Activated T-helper 1 cell treated with anti-CD3 and anti-CD28 coated beads, Interleukin-12 subunit alpha, Interleukin-12 subunit beta, Interleukin-2, Interleukin-4 antibody, amounts not matched to agents 30 ng/mL and 10 ng/mL and 1 ng/mL, durations not matched to agents 14 hours and 24 hours and 36 hours (primary cell): Measurements from ENCODE around the gene SH3BGR. TPM values are rescaled to one million over a fixed set of nuclear protein-coding genes. Genes with fewer than 3 reads are reported as not detected.
"Not testable (repeated sequence)": the region's sequence is repeated elsewhere in the genome, so short reads cannot be mapped to it uniquely, and the experiment has no call there.

Experiments used
- DNase-seq: peaks from one replicate; pipeline ENCODE4 v3.0.0; 2021; ENCODE audit warnings: low spot score
- H3K27ac Mint-ChIP-seq: one replicate; pipeline ENCODE4 v1.8.0; 2021; ENCODE audit warnings: mild to moderate bottlenecking, mixed read lengths
- H3K27me3 Mint-ChIP-seq: one replicate; pipeline ENCODE4 v1.8.0; 2022; ENCODE audit warnings: mild to moderate bottlenecking, moderate library complexity, mixed read lengths; ENCODE audit not compliant: insufficient read depth
- H3K36me3 Mint-ChIP-seq: one replicate; pipeline ENCODE4 v1.8.0; 2021; ENCODE audit warnings: low read depth, mixed read lengths
- H3K4me1 Mint-ChIP-seq: one replicate; pipeline ENCODE4 v1.8.0; 2021; ENCODE audit warnings: low read depth, mixed read lengths
- H3K4me3 Mint-ChIP-seq: one replicate; pipeline ENCODE4 v1.8.0; 2021; ENCODE audit warnings: mild to moderate bottlenecking, moderate library complexity, mixed read lengths
- H3K9me3 Mint-ChIP-seq: one replicate; pipeline ENCODE4 v1.8.0; 2021; ENCODE audit warnings: mixed read lengths
- intact Hi-C: fragments of 100-400 bp; cut with micrococcal nuclease; formaldehyde crosslinking; loops from one replicate; pipeline ENCODE4 v1.15.1; 2024
- total RNA-seq: library from RNA; stranded (reverse); gene quantifications from 2 replicates; pipeline ENCODE4 v1.2.3, GENCODE V29; 2022

Gene SH3BGR
- total RNA-seq, result 0.73 and 1.7 TPM in 2 replicates

GRCh38 chr21:39451332-39452206 lies at the start of gene SH3BGR:
SH3BGR (plus strand) TSS chr21:39451970; CDS start chr21:39452097, 127 bp downstream.
- intact Hi-C loops, result no loop called here
- no peaks in the 10 kb centered on the region for H3K9me3 Mint-ChIP-seq
- peaks cover 8% of the 10 kb centered on the region for H3K27me3 Mint-ChIP-seq
- no peaks in the 10 kb centered on the region for H3K36me3 Mint-ChIP-seq
- no peak within 1 kb of the TSS for H3K4me3 Mint-ChIP-seq
- no peak within 1 kb of the TSS for H3K27ac Mint-ChIP-seq
- DNase-seq, result no peak
- no peaks in the 10 kb centered on the region for H3K4me1 Mint-ChIP-seq

DNA sequence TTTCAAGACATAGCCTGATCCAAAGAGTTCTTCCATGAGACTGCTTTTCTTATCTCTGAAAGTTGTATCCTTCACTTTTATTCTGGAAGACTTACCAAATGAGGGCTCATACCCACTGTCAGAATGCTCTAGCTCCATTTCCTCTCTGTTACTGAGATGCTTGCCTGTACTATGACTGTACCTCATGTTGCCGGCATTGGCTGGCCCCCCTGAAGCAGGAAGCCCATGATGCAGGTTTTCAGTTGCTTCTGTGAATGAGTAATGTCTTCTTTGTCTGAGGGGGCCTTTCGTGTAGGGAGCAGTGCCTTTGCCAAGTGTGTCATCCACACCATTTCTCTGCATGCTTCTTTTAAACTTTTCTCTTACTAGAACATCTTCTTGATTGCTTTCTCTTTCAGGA lies 45.7 kb upstream of the SH3BGR start:
- Mint-ChIP-seq H3K27ac (no peak overlapping the region), H3K4me1 (no peaks in the 10 kb centered on the region), H3K36me3 (peaks cover 20% of the 10 kb centered on the region), H3K4me3 (no peak overlapping the region), H3K9me3 (peaks cover 8% of the 10 kb centered on the region), H3K27me3 (no peaks in the 10 kb centered on the region)
- intact Hi-C loops, result no loop called here
- no peak for DNase-seq

GRCh38 chr21:39419204-39419603 lies 32.6 kb upstream of the SH3BGR start:
- H3K9me3 Mint-ChIP-seq, DNase-seq, intact Hi-C loops, H3K27ac Mint-ChIP-seq, H3K36me3 Mint-ChIP-seq, H3K4me1 Mint-ChIP-seq, H3K4me3 Mint-ChIP-seq, H3K27me3 Mint-ChIP-seq: not testable (repeated sequence)

- intact Hi-C loops, result no loop called here
- Mint-ChIP-seq H3K9me3 (no peaks in the 10 kb centered on the region), H3K27ac (no peak overlapping the region), H3K4me3 (no peak overlapping the region), H3K4me1 (no peaks in the 10 kb centered on the region), H3K27me3 (no peaks in the 10 kb centered on the region), H3K36me3 (no peaks in the 10 kb centered on the region)
- no peak for DNase-seq
These were observed 29.1 kb upstream of the SH3BGR start for GRCh38 chr21:39422527-39423241.

GRCh38 chr21:39429445-39429844 lies 22.3 kb upstream of the SH3BGR start:
- DNase-seq, result no peak
- Mint-ChIP-seq H3K36me3 (no peaks in the 10 kb centered on the region), H3K27ac (no peak overlapping the region), H3K4me3 (no peak overlapping the region), H3K27me3 (peaks cover 10% of the 10 kb centered on the region), H3K4me1 (no peaks in the 10 kb centered on the region), H3K9me3 (no peaks in the 10 kb centered on the region)
- intact Hi-C loops, result no loop called here

DNA sequence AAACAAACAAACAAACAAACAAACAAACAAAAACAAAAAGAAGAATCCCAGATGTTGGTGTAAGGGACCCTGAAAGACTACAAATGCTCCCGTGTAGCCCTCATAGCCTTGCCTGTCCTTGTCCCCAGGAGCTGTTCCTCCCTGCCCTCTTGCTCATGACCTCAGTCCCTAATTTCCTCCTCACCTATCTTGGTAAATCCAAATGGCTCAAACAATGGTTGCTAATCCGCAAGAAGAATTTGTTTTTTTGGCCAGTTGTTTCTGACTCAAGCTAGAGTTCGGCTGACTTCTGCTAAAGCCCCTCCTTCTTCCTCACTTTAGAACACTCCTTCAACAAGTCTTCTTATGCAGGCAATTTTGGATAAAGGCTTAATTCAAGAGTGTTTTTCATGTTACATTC lies 21.8 kb upstream of the SH3BGR start:
- intact Hi-C loops, result no loop called here
- peaks cover 10% of the 10 kb centered on the region for H3K27me3 Mint-ChIP-seq
- DNase-seq, result no peak
- H3K27ac Mint-ChIP-seq, result no peak overlapping the region
- H3K9me3 Mint-ChIP-seq, result no peaks in the 10 kb centered on the region
- H3K4me3 Mint-ChIP-seq, result no peak overlapping the region
- H3K4me1 Mint-ChIP-seq, result no peaks in the 10 kb centered on the region
- H3K36me3 Mint-ChIP-seq, result no peaks in the 10 kb centered on the region

DNA sequence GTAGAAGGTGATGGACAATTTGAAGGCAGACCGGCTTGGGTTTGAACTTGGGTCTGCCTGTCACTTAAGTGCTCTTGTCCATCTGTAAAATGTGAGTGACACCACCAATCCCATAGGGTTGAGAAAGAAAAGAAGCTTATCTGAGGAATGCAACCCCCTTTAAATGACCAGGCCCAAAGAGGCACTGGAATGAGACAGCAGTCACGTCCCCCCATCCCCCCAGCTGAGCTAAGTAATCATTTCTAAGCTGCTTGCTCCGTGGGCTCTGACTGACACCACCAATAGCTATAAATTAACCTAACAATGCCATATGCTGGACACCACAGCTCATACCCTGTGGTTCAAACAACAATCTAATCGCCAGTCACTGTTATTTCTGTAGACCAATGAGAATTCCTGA lies 21.3 kb upstream of the SH3BGR start:
- Mint-ChIP-seq H3K4me1 (no peaks in the 10 kb centered on the region), H3K27me3 (peaks cover 10% of the 10 kb centered on the region), H3K27ac (no peak overlapping the region), H3K9me3 (no peaks in the 10 kb centered on the region), H3K36me3 (no peaks in the 10 kb centered on the region), H3K4me3 (no peak overlapping the region)
- intact Hi-C loops, result no loop called here
- DNase-seq, result no peak

DNA sequence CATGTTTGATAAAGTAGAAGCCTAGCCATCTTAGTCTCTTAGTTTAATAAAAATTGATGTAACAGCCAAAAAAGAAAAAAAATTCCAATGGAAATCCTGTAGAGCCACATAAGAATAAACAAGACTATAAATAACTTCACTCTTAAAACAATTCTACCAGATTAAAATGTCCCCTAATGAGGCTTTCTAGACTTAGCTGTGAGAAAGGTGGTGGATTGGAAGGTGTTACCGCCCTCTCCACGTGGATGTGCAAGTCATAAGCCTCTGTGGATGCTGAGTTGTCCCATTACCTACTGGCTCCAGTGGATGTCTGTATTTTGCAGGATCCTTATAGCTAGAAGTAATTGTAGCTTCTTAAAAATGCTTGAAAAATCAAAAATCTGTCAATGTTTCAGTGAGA lies 20.8 kb upstream of the SH3BGR start:
- no peaks in the 10 kb centered on the region for H3K4me1 Mint-ChIP-seq
- intact Hi-C loops, result no loop called here
- H3K9me3 Mint-ChIP-seq, result no peaks in the 10 kb centered on the region
- no peak overlapping the region for H3K27ac Mint-ChIP-seq
- no peaks in the 10 kb centered on the region for H3K36me3 Mint-ChIP-seq
- peaks cover 12% of the 10 kb centered on the region for H3K27me3 Mint-ChIP-seq
- no peak for DNase-seq
- H3K4me3 Mint-ChIP-seq, result no peak overlapping the region

DNA sequence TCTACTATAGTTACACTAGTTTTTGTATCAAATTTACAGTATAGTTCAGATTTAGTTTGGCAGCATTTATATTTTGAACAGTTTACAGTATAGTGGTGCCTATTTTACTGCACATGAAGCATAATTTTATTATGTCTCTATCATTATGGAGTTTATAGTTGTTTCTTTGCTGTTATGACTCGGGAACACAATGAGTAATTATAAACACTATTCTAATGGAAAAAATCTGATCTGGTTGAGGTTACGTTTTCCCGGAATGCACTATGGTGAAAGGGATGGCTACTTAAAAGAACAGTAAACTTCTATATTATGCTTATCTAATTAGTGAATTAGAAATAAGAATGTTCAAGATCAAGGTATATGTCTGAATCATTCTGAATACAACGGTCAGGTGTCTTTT lies 16.8 kb upstream of the SH3BGR start:
- Mint-ChIP-seq H3K4me1 (no peaks in the 10 kb centered on the region), H3K36me3 (no peaks in the 10 kb centered on the region), H3K9me3 (no peaks in the 10 kb centered on the region), H3K27ac (no peak overlapping the region), H3K4me3 (no peak overlapping the region), H3K27me3 (peaks cover 29% of the 10 kb centered on the region)
- no peak for DNase-seq
- intact Hi-C loops, result no loop called here

DNA sequence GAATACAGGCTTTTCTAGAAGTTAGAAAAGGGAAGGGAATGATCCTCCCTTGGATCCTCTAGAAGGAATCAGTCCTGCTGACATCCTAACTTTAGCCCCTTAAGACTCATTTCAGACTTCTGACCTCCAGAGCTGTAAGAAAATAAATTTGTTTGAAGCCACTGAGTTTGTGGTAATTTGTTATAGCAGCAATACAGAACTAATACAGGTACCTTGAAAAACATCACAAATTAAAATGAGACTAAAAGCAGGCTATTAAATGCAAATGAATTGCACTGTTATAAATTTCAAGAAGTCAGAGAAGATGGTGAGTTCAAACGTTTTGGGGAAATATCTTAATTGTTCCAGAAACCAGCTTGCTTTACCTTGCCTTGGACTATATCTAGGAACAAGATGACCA lies 12.5 kb upstream of the SH3BGR start:
- H3K4me1 Mint-ChIP-seq, result no peaks in the 10 kb centered on the region
- intact Hi-C loops, result no loop called here
- H3K36me3 Mint-ChIP-seq, result no peaks in the 10 kb centered on the region
- H3K4me3 Mint-ChIP-seq, result no peak overlapping the region
- peaks cover 46% of the 10 kb centered on the region for H3K27me3 Mint-ChIP-seq
- no peak for DNase-seq
- H3K27ac Mint-ChIP-seq, result no peak overlapping the region
- H3K9me3 Mint-ChIP-seq, result no peaks in the 10 kb centered on the region

- intact Hi-C loops, result no loop called here
- Mint-ChIP-seq H3K27me3 (peaks cover 46% of the 10 kb centered on the region), H3K4me1 (peaks cover 14% of the 10 kb centered on the region), H3K9me3 (no peaks in the 10 kb centered on the region), H3K27ac (no peak overlapping the region), H3K4me3 (no peak overlapping the region), H3K36me3 (no peaks in the 10 kb centered on the region)
- DNase-seq, result peak; percentile 9
These were observed 10.0 kb upstream of the SH3BGR start for GRCh38 chr21:39441502-39442475.

- H3K9me3 Mint-ChIP-seq, result no peaks in the 10 kb centered on the region
- peaks cover 14% of the 10 kb centered on the region for H3K4me1 Mint-ChIP-seq
- H3K27ac Mint-ChIP-seq, result peak overlapping the region; percentile 82
- H3K36me3 Mint-ChIP-seq, result no peaks in the 10 kb centered on the region
- H3K4me3 Mint-ChIP-seq, result peak overlapping the region; percentile 93
- peaks cover 32% of the 10 kb centered on the region for H3K27me3 Mint-ChIP-seq
- DNase-seq, result no peak
- intact Hi-C loops, result loop anchor here (1.0 to 2.0 kb wide), 6 partner anchors 56 to 459 kb away; partner anchors contain the start of genes BRWD1, HMGN1 and PSMG1
These were observed 7.2 kb upstream of the SH3BGR start for GRCh38 chr21:39444421-39445180.
